ENCODE results near the gene FCHSD2. TPM values are rescaled to one million over a fixed set of nuclear protein-coding genes. Genes with fewer than 3 reads are reported as not detected.
"Not testable (repeated sequence)": the region's sequence is repeated elsewhere in the genome, so short reads cannot be mapped to it uniquely, and the experiment has no call there.

The FCHSD2 gene
- polyA plus RNA-seq, 1 donor from 2014 or later, result 72.1 TPM

DNA sequence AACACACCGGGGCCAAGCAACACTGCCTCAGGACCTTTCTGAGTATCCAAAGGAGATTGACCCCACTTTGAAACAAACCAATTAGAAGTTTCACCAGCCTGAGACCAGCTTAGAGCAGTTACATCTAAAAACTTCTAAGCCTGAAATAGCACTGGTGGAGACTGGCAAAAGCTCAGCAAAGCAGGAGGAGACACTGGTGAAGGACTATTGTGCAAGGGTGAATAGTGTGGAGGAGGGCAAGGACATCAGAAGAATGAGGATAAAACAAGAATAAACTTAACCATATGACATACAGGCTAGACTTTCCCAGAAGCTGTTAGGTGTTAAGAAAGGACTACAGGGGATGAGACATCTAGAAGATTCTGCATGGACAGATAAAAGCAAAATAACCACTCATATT is 152.4 kb downstream of the FCHSD2 start:
- Mint-ChIP-seq H3K27me3 (no peaks in the 10 kb centered on the region), H3K4me3 (peak overlapping the region in 1 of 4 donors; percentile 18), H3K27ac (peak overlapping the region; percentile 55 to 71 (median 68)), H3K36me3 (peaks cover 17% of the 10 kb centered on the region), H3K4me1 (peaks cover 41 to 45% (median 43%) of the 10 kb centered on the region in 3 donors), H3K9me3 (peaks cover 0 to 1% (median 0%) of the 10 kb centered on the region in 3 donors)

DNA sequence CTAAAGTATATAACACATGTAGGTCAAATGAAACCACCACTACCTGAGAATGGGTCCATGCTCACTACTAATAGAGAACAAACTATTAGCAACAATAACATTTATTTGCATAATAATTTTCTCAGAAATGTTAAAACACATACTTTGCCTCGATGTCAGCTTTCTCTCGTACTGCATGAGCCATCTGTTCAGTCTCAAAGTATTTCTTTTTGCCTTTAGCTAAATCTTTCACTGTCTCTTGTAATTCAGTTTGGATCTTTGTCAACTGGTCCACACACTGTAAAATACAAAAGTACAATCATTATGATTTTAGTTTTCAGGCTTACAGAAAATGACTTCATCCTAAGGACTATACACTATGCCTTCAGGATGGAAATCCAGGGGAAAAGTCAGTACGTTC is 153.3 kb downstream of the FCHSD2 start:
- Mint-ChIP-seq H3K36me3 (peaks cover 12% of the 10 kb centered on the region), H3K27me3 (no peaks in the 10 kb centered on the region), H3K4me1 (peaks cover 38 to 40% (median 40%) of the 10 kb centered on the region in 3 donors), H3K27ac (peak overlapping the region in 2 of 3 donors; percentile 68 to 71), H3K4me3 (no peak overlapping the region), H3K9me3 (no peaks in the 10 kb centered on the region)

DNA sequence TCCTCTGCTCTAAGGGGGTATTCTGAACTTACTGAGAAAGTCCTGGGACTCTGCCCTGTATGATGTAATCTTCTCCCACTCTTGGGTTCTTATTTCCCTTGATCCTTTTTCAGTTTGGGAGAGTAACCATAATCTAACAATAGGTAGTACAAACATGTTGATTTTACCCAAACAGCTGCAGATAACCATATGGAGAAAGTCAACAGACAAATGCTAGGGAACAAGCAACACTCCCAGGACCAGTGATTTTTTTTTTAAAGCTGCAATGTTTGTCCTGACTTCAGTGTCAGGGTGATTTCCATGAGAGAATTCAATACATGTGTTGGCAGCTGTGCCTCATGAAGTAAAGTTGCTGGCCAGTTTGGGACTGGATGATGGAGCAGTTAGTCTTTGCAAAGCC is 156.5 kb downstream of the FCHSD2 start:
- Mint-ChIP-seq H3K36me3 (peaks cover 11% of the 10 kb centered on the region), H3K4me3 (no peak overlapping the region), H3K9me3 (no peaks in the 10 kb centered on the region), H3K27me3 (no peaks in the 10 kb centered on the region), H3K27ac (peak overlapping the region in 2 of 3 donors; percentile 73), H3K4me1 (peaks cover 39 to 55% (median 46%) of the 10 kb centered on the region in 3 donors)

GRCh38 chr11:72984453-72985077 is 157.6 kb downstream of the FCHSD2 start:
- Mint-ChIP-seq H3K27me3 (no peaks in the 10 kb centered on the region), H3K4me1 (peaks cover 30 to 52% (median 42%) of the 10 kb centered on the region in 3 donors), H3K4me3 (no peak overlapping the region), H3K36me3 (peaks cover 11% of the 10 kb centered on the region), H3K9me3 (no peaks in the 10 kb centered on the region), H3K27ac (no peak overlapping the region)

DNA sequence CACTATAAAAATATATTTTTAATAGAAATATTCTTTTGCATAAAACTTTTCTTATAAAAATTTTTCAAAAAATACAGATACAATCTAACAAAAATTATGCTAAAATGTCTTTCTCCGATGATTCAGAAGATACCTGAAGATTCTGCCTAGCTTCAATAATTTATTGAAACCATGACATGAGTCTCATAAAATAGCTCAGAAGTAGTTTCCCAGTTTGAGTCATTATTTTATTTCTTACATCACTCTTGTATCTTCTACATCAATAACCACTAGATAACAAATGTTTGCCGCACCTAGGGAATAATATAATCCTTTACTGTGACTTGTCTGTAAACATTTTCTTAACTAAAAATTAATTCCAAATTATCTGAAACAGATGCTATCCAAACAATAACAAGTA is 158.6 kb downstream of the FCHSD2 start:
- Mint-ChIP-seq H3K4me3 (no peak overlapping the region), H3K36me3 (peaks cover 13% of the 10 kb centered on the region), H3K27me3 (no peaks in the 10 kb centered on the region), H3K9me3 (no peaks in the 10 kb centered on the region), H3K4me1 (peaks cover 21 to 51% (median 36%) of the 10 kb centered on the region in 3 donors), H3K27ac (peak overlapping the region in 1 of 3 donors; percentile 71)

- H3K36me3 Mint-ChIP-seq, result peaks cover 18% of the 10 kb centered on the region
- H3K9me3 Mint-ChIP-seq, result no peaks in the 10 kb centered on the region
- H3K27ac Mint-ChIP-seq, result peak overlapping the region in 2 of 3 donors; percentile 63 to 90
- no peaks in the 10 kb centered on the region for H3K27me3 Mint-ChIP-seq
- no peak overlapping the region for H3K4me3 Mint-ChIP-seq
- H3K4me1 Mint-ChIP-seq, result peaks cover 16 to 39% (median 32%) of the 10 kb centered on the region in 3 donors
Measured at GRCh38 chr11:72981971-72982685, 160.0 kb downstream of the FCHSD2 start.

- Mint-ChIP-seq H3K4me3 (peak overlapping the region in 1 of 4 donors; percentile 41), H3K4me1 (peaks cover 12 to 34% (median 30%) of the 10 kb centered on the region in 3 donors), H3K9me3 (no peaks in the 10 kb centered on the region), H3K27ac (peak overlapping the region; percentile 23 to 90 (median 44)), H3K36me3 (peaks cover 17% of the 10 kb centered on the region), H3K27me3 (no peaks in the 10 kb centered on the region)
Measured at GRCh38 chr11:72981080-72981479, 161.0 kb downstream of the FCHSD2 start.

DNA sequence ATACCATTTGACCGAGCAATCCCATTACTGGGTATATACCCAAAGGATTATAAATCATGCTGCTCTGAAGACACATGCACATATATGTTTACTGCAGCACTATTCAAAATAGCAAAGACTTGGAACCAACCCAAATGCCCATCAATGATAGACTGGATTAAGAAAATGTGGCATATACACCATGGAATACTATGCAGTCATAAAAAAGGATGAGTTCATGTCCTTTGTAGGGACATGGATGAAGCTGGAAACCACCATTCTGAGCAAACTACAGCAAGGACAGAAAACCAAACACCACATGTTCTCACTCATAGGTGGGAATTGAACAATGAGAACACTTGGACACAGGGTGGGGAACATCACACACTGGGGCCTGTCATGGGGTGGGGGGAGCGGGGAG is 164.3 kb downstream of the FCHSD2 start:
- H3K27ac Mint-ChIP-seq, H3K27me3 Mint-ChIP-seq, H3K9me3 Mint-ChIP-seq, H3K4me3 Mint-ChIP-seq: not testable (repeated sequence)
- H3K4me1 Mint-ChIP-seq, result peaks cover 11 to 48% (median 33%) of the 10 kb centered on the region in 3 donors
- peaks cover 31% of the 10 kb centered on the region for H3K36me3 Mint-ChIP-seq

GRCh38 chr11:72976522-72976892 is 165.6 kb downstream of the FCHSD2 start:
- Mint-ChIP-seq H3K4me1 (peaks cover 17 to 54% (median 30%) of the 10 kb centered on the region in 3 donors), H3K4me3 (peak overlapping the region in 1 of 4 donors; percentile 70), H3K36me3 (peaks cover 34% of the 10 kb centered on the region)
- not testable (repeated sequence) for H3K27ac Mint-ChIP-seq, H3K9me3 Mint-ChIP-seq, H3K27me3 Mint-ChIP-seq

- Mint-ChIP-seq H3K4me1 (peaks cover 17 to 54% (median 29%) of the 10 kb centered on the region in 3 donors), H3K27ac (peak overlapping the region in 1 of 3 donors; percentile 24), H3K9me3 (no peaks in the 10 kb centered on the region), H3K27me3 (no peaks in the 10 kb centered on the region), H3K36me3 (peaks cover 34% of the 10 kb centered on the region), H3K4me3 (no peak overlapping the region)
Measured at GRCh38 chr11:72975778-72976521, 166.2 kb downstream of the FCHSD2 start.

GRCh38 chr11:72974487-72975205 is 167.5 kb downstream of the FCHSD2 start:
- H3K27ac Mint-ChIP-seq, result peak overlapping the region; percentile 8 to 33 (median 27)
- no peaks in the 10 kb centered on the region for H3K27me3 Mint-ChIP-seq
- peaks cover 34% of the 10 kb centered on the region for H3K36me3 Mint-ChIP-seq
- H3K9me3 Mint-ChIP-seq, result no peaks in the 10 kb centered on the region
- peaks cover 22 to 57% (median 34%) of the 10 kb centered on the region in 3 donors for H3K4me1 Mint-ChIP-seq
- no peak overlapping the region for H3K4me3 Mint-ChIP-seq

DNA sequence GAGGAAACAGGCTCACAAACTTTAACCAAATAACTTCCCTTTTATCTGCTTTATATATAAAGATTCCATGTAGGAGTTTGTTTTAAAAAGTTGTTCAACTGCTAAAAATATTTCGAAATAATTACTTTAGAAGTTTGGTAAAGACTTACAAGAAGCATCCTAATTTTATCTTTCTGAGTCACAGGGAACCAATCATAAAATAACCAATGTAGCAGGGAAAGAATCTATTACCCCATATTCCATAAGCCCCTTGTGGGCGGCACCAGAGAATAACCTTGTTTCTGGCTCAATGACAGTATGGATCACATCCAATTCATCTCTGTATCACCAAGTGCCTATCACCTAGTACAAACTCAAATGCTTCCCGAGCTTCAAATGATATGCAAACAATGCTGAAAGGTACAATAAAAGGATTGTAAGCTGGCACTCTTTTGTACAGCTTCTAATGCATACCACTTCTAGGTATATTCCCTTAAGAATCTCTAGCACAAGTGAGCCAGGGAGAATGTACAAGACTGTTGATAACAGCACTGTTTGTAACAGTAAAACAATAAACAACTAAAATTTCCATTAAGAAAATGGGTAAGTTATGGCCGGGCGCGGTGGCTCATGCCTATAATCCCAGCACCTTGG is 169.5 kb downstream of the FCHSD2 start:
- Mint-ChIP-seq H3K4me3 (no peak overlapping the region), H3K9me3 (no peaks in the 10 kb centered on the region), H3K27ac (peak overlapping the region in 1 of 3 donors; percentile 11), H3K27me3 (no peaks in the 10 kb centered on the region), H3K4me1 (peaks cover 22 to 59% (median 39%) of the 10 kb centered on the region in 3 donors), H3K36me3 (peaks cover 31% of the 10 kb centered on the region)

DNA sequence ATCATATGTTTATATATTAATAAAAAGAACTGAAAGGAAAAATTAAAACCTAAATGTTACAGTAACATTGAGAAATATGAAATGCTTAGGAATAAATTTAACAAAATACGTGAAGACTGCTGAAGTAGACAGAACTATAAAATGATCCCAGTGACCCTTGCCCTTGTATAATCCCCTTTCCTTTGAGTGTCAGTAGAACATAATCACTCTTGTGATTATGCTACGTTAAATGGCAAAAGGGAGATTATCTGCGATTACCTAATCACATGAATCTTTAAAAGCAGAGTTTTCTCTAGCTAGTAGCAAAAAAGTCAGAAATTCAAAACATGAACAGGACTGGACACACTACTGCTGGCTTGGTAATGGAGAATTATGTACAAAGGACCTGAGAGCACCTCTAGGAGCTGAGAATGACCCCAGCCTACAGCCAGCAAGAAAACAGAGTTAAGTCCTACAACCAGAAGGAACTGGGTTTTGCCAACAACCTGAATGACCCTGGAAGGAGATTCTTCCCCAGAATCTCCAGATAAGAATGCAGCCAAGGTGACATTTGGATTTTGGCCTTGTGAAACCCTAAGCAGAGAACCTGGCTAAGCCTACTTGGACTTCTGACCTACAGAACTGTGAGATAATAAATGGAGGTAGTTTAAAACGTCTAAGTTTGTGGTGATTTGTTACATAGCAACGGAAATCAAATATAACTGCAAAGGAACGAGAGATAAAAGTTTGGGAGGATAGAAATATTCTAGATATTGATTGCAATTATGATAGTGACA is 170.7 kb downstream of the FCHSD2 start:
- Mint-ChIP-seq H3K4me1 (peaks cover 22 to 64% (median 41%) of the 10 kb centered on the region in 3 donors), H3K9me3 (no peaks in the 10 kb centered on the region), H3K36me3 (peaks cover 24% of the 10 kb centered on the region), H3K27me3 (no peaks in the 10 kb centered on the region), H3K4me3 (no peak overlapping the region), H3K27ac (peak overlapping the region in 2 of 3 donors; percentile 34 to 60)

Measured in IgD-negative memory B cell (primary cell).